ENCODE data around the gene TRMT2A.
"Not testable (repeated sequence)": the region's sequence is repeated elsewhere in the genome, so short reads cannot be mapped to it uniquely, and the experiment has no call there.

Gene TRMT2A

DNA sequence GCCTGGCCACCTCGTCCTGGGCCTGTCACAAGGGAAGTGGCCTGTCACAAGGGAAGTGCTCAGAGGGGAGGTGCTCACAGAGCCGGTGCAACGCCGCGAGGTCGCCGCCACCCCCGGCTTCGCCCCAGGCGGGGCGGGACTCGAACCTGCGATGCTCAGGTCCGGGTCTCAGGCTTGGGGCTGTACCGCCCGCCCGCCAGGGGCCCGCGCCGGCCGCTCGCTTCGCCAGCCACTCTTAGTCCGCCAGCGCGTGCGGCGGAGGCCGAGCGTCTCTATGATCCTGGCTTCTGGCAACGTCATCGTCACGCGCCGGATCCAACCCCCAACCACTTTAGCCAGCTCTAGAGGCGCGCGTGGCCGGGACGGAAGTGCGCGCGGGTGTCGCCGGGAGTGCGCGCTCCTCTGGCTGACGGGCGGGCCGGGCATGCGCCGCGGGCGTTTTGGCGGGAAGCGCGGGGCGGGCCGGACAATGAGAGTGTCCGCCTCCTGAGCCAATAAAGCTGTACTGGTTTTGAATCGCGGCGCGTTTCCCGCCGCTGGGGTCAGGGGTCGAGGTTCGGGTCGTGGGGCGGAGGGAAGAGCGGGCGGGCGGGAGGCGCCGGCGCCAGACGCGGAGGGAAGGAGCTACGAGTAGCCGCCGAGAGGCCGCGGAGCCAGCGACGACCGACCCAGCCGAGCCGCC, at the start of gene TRMT2A:
Gene TRMT2A (minus strand): TSS at position 276 of the 682 bp plus-strand sequence. CDS start 320 bp downstream, outside the sequence.
- peak; percentile 96 for DNase-seq

DNA sequence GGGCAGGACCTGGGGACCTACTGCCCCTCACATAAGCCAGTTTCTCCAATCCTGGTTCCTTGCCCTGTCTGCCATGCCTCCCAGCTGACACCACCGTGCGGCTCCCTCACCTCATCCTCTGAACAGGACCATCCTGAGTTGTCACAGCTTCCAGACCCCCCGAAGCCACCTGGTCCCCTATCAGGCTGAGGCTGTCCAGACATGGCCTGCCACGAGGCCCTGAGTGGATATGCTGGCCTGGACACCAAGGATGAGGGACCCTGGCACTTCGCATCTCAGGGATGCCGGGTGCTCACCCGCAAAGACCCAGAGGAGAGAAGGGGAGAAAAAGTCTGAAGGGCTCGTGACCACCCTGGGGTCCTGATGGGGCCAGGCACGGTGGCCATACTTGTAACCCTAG, 49.7 kb upstream of the TRMT2A start:
- DNase-seq = no peak

DNA sequence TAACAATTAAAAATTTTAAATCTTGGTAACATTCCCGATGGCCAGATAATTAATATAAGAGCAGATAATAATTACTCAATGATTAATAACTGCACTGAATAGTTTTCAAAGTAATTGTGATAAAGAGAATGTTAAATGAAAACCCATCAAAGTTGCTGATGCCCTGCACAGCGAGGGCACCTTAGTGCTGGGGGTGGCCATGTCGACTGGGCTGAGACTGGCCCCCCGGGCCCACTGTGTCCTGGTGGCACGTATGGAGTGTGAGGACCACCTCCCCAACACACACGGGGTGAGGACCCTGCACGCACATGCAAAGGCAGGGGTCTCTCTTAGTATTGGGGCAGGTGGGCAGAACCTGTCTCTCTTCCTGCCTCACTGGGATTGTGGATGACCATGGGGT, 48.9 kb upstream of the TRMT2A start:
- no peak for DNase-seq

GRCh38 chr22:20165421-20165820, 48.4 kb upstream of the TRMT2A start:
- DNase-seq = no peak

GRCh38 chr22:20164863-20165262, 47.8 kb upstream of the TRMT2A start:
- DNase-seq = no peak

DNA sequence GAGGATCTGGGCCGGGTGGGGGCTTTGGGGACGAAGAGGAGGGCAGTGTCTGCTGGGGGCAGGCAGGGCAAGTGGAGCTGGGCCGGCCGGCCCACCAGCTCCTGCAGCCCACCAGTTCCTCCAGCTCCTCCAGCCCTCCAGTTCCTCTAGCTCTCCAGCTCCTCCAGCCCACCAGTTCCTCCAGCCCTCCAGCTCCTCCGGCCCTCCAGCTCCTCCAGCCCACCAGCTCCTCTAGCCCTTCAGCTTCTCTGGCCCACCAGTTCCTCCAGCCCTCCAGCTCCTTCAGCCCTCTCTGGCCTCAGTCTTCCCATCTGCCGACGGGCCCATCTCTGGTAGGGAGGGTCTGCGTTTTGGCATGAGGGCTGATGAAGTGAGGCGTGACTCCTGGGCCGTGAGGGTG, 43.0 kb upstream of the TRMT2A start:
- no peak for DNase-seq

GRCh38 chr22:20159531-20159930, 42.5 kb upstream of the TRMT2A start:
- not testable (repeated sequence) for DNase-seq

- no peak for DNase-seq
These were observed 42.0 kb upstream of the TRMT2A start for GRCh38 chr22:20159076-20159475.

- DNase-seq = no peak
These were observed 41.5 kb upstream of the TRMT2A start for GRCh38 chr22:20158391-20159036.

DNA sequence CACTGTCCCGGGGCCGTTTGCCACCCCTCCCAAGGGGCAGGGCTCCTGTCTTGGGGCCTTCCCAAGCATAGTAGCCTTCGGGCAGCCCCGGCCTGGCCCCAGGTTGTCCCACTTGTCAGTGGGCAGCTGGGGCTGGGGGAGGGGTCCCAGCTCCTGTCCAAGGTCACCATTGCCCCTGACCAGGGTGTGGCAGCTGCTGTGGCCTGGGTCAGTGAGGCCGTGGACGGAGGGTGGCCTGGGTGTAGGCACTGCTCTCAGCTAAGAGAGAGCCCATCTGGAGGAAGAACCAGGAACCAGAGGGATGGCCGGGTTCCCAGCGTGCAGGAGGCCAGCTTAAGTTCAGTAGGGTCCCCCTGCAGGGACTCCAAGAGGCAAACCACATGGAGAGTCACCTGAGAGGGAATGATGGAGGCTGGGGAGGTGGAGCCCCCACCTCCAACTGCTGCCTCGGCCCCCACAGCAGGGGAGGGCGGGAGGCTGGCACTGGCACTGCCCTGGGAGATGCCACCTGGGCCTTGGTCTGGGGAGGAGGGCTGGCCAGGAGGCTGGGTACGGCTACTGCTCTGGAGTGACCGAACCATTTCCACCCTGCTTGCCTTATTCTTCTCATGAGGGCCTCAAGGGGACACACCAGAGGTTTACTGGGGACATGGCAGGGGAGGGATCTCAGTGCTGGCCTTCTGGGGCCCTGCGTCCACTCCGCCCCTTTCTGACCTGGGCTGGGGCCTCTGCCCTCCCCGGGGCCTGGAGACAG, 40.6 kb upstream of the TRMT2A start:
- no peak for DNase-seq

DNA sequence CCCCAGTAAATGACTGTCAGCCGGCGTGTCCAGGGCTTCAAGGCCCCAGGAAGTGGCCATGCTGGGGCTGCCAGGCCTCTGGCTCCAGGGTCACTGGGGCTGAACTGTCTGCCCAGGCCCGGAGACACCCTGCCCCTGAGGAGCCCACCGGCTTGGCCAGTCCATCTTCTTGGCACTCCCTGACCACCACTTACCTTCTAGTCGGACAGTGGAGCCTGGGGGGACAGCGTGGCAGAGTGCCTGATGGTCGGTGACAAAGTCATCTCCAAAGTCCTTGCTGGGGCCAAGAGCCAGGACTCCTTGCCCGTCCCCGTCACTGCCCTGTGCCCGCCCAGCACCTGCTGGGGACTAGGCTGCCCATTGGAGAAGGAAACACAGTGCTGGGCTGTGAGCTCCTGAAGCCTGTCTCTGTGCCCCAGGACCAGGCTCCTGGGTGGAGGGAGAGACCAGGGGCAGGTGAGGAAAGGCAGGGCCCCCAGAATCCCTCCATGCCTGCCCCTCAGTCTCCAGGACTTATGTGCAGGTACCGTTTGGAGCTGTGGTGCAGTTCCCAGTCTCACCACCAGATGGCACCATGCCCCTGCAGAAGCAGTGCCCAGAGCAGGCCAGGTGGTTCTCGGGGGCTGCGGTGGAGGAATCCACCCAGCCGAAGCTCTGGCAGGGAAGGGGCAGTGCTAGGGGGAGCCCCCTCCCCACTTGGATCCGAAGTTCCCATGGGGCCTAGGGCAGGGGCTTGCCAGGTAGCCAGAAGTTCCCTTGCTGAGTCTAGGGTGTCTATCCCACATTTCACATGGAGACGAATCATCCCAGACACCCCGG, 39.8 kb upstream of the TRMT2A start:
- DNase-seq = peak; percentile 25

GRCh38 chr22:20156042-20156389, 39.0 kb upstream of the TRMT2A start:
- DNase-seq = no peak

DNA sequence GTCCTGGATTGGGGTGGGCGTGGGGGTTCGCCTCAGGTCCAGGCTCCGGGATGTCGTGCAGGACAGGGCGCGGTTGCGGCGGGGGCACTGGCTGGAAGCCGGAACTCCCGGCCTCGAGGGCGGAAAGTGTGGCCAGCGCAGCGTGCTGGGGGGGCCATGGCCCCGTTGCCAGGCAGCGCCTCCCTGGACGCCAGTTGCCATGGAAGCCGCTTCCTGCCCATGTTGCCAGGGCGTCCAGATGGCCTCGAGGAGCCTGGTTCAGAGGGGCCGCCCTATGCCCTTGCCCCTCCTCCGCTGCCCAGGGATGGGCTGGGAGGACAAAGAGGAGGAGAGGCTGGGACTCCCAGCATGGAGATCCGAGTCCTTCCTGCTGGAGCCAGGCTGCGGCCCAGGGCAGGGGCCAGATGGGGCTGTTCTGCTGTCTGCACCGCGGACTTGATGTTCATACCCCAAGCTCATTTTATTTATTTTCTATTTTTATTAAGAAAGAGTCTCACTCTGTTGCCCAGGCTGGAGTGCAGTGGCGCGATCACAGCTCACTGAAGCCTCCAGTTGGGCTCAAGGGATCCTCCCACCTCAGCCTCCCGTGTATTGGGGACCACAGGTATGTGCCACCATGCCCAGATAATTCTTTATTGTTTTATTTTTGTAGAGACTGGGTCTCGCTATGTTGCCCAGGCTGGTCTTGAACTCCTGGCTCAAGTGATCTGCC, 38.5 kb upstream of the TRMT2A start:
- peak; percentile 95 for DNase-seq

DNA sequence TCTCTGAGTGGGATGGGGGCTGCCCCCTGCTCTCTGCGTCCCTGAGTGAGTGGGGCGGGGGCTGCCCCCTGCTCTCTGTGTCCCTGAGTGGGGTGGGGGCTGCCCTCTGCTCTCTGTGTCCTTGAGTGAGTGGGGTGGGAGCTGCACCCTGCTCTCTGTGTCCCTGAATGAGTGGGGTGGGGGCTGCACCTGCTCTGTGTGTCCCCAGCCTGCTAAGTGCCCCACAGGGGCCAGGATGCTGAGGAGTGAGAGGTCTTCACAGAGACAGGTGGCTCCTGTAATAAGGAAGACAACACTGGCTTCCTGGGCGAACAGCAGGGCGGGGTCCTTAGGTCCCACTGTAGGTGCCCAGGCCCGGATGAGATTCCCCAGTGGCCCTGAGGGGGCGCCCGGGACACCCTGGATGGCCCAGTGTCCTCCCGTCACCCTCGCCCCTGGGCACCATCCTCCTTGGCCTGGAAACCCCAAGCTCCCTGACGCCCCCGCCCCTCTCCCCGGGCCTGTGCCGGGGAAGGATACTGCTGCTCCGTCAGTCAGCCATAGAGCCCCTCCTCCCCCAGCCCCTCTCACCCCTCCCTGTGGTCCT, 37.7 kb upstream of the TRMT2A start:
- no peak for DNase-seq

- DNase-seq = no peak
These were observed 36.9 kb upstream of the TRMT2A start for GRCh38 chr22:20153945-20154344.

DNA sequence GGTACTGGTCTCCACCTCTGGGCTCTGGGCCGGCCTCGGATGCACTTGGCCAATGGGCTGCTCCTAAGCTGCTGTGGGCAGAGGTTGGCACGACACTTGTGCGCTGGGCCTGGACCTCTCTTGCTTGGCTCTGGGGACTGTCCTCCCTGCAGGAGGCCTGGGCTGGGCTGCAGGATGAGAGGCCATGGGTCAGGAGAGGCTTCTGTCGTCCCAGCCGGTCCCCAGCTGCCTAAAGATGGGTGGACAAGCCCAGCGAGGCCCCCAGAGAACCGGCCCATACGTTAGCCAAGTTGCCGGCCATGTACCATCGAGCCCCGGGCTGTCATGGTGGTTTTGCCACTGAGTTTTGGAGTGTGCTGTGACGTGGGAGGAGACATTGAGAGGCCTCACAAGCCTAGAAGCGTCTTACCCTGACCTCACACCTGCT, 35.5 kb upstream of the TRMT2A start:
- DNase-seq = no peak

GRCh38 chr22:20151276-20151588, 34.2 kb upstream of the TRMT2A start:
- DNase-seq = no peak

DNA sequence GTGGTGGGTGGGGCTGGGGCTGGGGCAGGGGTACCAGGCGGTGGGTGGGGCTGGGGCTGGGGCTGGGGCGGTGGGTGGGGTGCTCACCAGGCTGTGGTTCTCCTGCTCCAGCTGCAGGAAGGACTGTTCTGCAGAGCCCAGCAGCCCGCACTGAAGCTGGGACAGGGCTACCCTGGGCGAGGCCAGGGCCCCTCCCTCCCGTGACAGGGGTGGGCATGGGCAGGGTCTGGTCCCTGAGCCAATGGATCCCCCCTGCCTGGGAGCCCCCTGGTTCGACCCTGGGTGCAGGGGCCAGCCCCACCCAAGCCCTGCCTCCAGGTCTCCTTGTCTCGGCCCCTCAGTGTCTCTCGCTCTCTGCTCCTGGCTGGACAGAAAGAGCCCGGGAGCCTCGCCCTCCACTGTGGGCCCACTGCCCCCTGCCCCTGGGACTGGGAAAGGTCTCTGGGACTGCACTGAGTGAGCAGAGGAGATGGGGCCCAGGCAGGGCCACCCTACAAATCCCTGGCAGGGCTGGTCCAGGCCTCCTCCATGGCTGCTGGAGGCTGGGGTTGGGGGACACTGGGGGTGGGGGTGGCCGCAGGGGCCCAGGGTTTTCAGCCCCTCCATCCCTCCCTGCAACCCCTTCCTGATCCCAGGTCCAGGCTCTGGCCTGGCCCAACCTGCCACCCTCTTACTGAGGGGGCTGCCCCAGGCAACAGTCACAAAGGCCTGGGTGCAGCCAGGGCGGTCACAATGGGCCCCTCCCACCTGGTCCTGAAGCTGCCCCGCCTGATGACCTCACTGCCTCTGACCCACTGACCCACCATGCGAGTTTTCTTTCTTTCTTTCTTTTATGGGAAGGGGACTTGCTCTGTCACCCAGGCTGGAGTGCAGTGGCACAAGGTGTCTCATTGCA, 33.6 kb upstream of the TRMT2A start, which contains the start of gene CCDC188:
Gene CCDC188 (minus strand): TSS at position 675 of the 895 bp plus-strand sequence. CDS start 69 bp downstream, at position 606.
- no peak for DNase-seq

DNA sequence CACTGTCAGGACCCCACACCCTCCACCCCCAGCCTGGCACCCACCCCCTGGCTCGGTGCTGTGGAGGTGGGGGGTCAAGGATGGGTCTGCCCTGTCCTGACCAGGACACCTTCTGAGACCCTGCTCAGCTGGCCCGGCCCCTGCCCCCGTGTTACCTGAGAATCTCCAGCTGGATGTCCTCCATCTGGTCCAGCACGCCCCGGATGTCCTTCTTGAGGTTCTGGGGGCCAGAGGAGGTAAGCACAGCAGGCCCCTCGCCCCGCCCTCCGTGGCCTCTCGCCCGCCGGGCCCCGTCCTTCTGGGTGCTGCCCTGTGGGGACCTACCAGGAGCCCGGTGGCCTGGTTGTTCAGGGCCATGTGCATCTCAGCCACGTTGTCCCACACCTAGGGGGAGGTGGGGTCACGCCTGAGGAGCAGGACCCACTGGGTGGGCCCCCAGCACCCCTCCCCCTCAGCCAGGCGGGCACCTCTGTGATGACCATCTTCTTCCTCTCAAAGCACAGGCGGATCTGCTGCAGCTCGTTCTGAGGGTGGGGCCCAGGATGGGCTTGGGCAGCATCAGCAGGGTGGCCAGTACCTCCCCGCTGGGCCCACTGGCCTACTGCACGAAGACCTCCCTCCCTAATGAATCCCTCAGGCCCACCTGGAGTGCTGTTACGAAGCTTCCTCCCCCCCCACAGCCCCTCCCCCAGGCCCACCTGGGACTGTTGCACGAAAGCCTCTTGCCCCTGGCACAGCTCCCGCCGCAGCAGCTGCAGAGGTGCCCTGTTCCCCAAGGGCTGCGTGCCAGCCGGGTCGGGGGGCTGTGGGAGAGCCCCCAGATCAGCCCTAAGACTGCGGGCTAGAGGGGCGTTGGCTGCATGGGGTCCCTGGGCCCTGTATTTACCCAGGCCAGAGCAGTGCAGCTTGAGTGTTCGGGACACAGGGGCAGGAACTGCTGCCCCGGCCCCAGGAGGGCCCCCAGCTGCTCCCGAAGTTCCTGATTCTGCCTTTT, 32.5 kb upstream of the TRMT2A start:
- DNase-seq = no peak

DNA sequence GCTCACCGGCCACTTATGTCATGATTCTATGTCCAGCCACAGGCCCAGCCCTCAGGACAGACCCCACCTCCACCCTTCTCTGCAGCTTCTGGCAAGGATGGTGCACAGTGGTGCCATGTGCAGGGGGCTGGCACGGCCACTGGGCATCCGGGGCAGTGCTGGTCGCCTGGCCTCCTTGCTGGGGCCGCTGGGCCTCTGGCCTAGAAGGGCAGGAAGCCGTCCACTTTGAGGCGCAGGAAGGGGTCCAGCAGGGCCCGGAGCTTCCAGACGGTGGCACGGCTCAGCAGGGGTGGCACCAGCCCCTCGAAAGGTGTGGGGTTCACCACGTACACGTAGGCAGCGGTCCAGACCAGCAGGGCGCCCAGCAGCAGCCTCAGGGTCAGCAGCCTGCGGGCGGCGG, 31.4 kb upstream of the TRMT2A start:
- no peak for DNase-seq

Measured in DMS153 (cell line).